K562 (cell line): Measurements from ENCODE around the gene OTUD5. TPM values are rescaled to one million over a fixed set of nuclear protein-coding genes. Genes with fewer than 3 reads are reported as not detected.

Experiments used
- BCL6 ChIP-seq: fragments of 250-450 bp; sonication (Bioruptor Pico); IDR thresholded peaks from 2 replicates; pipeline ENCODE4 v1.4.0; 2020
- CBFA2T2 ChIP-seq: fragments of 450-650 bp; conservative IDR thresholded peaks from 2 replicates; pipeline ENCODE4 v1.6.1; 2017; ENCODE audit warnings: mild to moderate bottlenecking
- CEBPB ChIP-seq: fragments of 450-650 bp; IDR thresholded peaks from 2 replicates; pipeline ENCODE4 v1.6.1; 2016; ENCODE audit warnings: missing genetic modification characterization, missing compliant biosample characterization
- CLOCK ChIP-seq: fragments of 250-450 bp; sonication (Bioruptor Pico); IDR thresholded peaks from 2 replicates; pipeline ENCODE4 v1.4.0; 2020; ENCODE audit warnings: mild to moderate bottlenecking, moderate library complexity, borderline replicate concordance
- ELF4 ChIP-seq: fragments of 450-650 bp; formaldehyde crosslinking; IDR thresholded peaks from 2 replicates; pipeline ENCODE4 v1.4.0; 2022; ENCODE audit warnings: missing genetic modification characterization
- EP300 ChIP-seq: IDR thresholded peaks from 2 replicates; pipeline ENCODE4 v1.6.1; 2012; ENCODE audit warnings: low read length, improper control_type of control experiment
- GTF2E2 ChIP-seq: fragments of 200-800 bp; sonication (Bioruptor generic); IDR thresholded peaks from 2 replicates; pipeline ENCODE4 v1.6.1; 2016; ENCODE audit warnings: missing genetic modification characterization, missing compliant biosample characterization
- MECOM ChIP-seq: fragments of 250-450 bp; sonication (Bioruptor Pico); IDR thresholded peaks from 2 replicates; pipeline ENCODE4 v1.8.0; 2022; ENCODE audit warnings: inconsistent platforms
- MEIS2 ChIP-seq: fragments of 450-650 bp; IDR thresholded peaks from 2 replicates; pipeline ENCODE4 v1.6.1; 2014; ENCODE audit warnings: mild to moderate bottlenecking; ENCODE audit not compliant: partially characterized antibody
- MTA2 ChIP-seq: fragments of 450-650 bp; IDR thresholded peaks from 2 replicates; pipeline ENCODE4 v1.6.1; 2016; ENCODE audit warnings: low read depth
- MTA3 ChIP-seq: fragments of 450-650 bp; formaldehyde crosslinking; IDR thresholded peaks from 2 replicates; pipeline ENCODE4 v1.6.1; 2017; ENCODE audit warnings: mild to moderate bottlenecking, borderline replicate concordance
- PCBP2 ChIP-seq: fragments of 200-400 bp; formaldehyde crosslinking; IDR thresholded peaks from 2 replicates; pipeline ENCODE4 v1.6.1; 2018; ENCODE audit warnings: low read length, low read depth, mild to moderate bottlenecking, moderate library complexity; ENCODE audit not compliant: poor library complexity, severe bottlenecking
- PRPF4 ChIP-seq: fragments of 200-400 bp; formaldehyde crosslinking; IDR thresholded peaks from one replicate; pipeline ENCODE4 v1.6.1; 2017; ENCODE audit warnings: low read length, low read depth, mild to moderate bottlenecking; ENCODE audit not compliant: insufficient read depth, poor library complexity, severe bottlenecking
- RBM22 ChIP-seq: fragments of 200-400 bp; formaldehyde crosslinking; IDR thresholded peaks from 2 replicates; pipeline ENCODE4 v1.6.1; 2018; ENCODE audit warnings: low read length, low read depth; ENCODE audit not compliant: poor library complexity, severe bottlenecking
- RFX5 ChIP-seq: IDR thresholded peaks from 2 replicates; pipeline ENCODE4 v1.6.1; 2011; ENCODE audit warnings: low read depth, mild to moderate bottlenecking, improper control_type of control experiment, low read length
- TGIF2 ChIP-seq: sonication (generic); formaldehyde crosslinking; IDR thresholded peaks from 2 replicates; pipeline ENCODE4 v1.8.1; 2022; ENCODE audit warnings: mild to moderate bottlenecking, missing genetic modification reagents, moderate library complexity
- ZNF395 ChIP-seq: fragments of 200-800 bp; sonication (Bioruptor generic); IDR thresholded peaks from 2 replicates; pipeline ENCODE4 v1.6.1; 2017; ENCODE audit warnings: missing genetic modification characterization, missing compliant biosample characterization
- ZNF408 ChIP-seq: fragments of 250-450 bp; sonication (Bioruptor Pico); IDR thresholded peaks from 2 replicates; pipeline ENCODE4 v1.4.0; 2020; ENCODE audit warnings: low read depth, mild to moderate bottlenecking, moderate library complexity
- ZNF76 ChIP-seq: fragments of 250-450 bp; sonication (Bioruptor Pico); IDR thresholded peaks from 2 replicates; pipeline ENCODE4 v1.4.0; 2020; ENCODE audit warnings: mild to moderate bottlenecking, moderate library complexity, borderline replicate concordance
- polyA plus RNA-seq, 8 experiments: library from polyadenylated mRNA; depleted of rRNA in 4 of 8; stranded (reverse) in 5 of 8; unstranded in 3 of 8; fragments of >200 nt; fragmentation: Nextera tagmentation in 2 of 8; fragmentation: Illumina TruSeq in 1 of 8; extraction: Ambion mirVana in 2 of 8; extraction: Trizol in 1 of 8; gene quantifications; 2 replicates each; pipeline versions ENCODE4 v1.2.1 to v1.2.3, GENCODE V29; 2011 to 2014; ENCODE audit warnings: inconsistent platforms in 1 of 8, missing spikeins in 1 of 8
- total RNA-seq, 7 experiments: library from RNA; depleted of rRNA in 6 of 7; stranded (reverse); fragments of >200 nt in 6 of 7; fragmentation: Illumina TruSeq in 2 of 7; extraction: Trizol in 2 of 7; gene quantifications; 2 replicates each; pipeline versions ENCODE4 v1.2.1 to v1.2.3, GENCODE V29; 2011 to 2021; ENCODE audit warnings: low replicate concordance in 1 of 7
- TF ChIP-seq, protein P1 (sequence below): fragments of 200-800 bp; sonication (Bioruptor generic); IDR thresholded peaks from 2 replicates; pipeline ENCODE4 v1.6.1; 2017; ENCODE audit warnings: missing genetic modification characterization, missing compliant biosample characterization

Gene OTUD5
- total and polyA plus RNA-seq, 9 of the 15 experiments (the other 6 are each of a cell fraction or from before 2014, with no cell fraction given), result 3.6 to 102 (median 59.0) TPM

DNA sequence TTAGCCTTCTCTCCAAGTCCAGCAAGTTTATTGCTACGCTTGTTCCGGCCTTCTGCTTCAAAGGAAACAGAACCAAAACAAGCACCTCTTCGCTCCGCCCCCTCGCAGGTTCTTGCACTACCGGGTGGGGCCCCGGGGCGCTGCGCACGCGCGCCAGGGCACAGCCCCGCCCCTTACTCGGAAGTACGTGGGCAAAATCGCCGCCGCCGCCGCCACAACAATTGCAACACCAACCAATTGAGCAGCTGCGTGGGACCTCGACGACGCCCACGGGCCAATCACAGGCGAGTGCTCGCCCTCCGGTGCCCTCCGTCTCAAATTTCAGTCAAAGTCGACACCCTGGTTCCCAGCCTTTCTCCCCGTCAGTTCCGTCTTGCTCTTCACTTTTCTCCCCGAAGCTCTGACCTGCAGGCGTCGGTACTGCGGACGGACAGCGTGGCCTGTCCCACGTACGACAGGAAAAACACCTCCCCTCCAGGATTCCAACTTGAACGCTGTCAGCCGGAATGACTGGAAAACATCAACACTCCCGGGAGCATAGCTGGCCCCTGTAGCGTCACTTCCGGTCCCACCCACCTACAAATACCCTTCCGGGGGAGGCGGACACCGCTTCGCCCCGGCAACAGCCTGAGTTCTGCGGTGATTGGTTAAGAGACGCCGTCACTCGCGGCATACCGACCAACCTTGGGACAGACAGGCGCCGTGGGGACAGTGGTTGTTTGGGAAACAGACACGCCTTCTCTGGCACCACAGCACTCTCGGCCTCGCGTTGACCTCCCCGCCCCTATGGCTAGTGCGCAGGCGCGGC, 624 bp upstream of the OTUD5 start (continued):
- TF ChIP-seq RBM22 (no peak), GTF2E2 (tag) (0 out of 2 replicates have a peak, but pooled peaks have one; percentile 37), MECOM (no peak), ELF4 (no peak), CEBPB (tag) (peak; percentile 95), ZNF76 (no peak), ZNF408 (no peak), TGIF2 (CRISPR knock-in tag) (no peak), PRPF4 (no peak), CLOCK (CRISPR knock-in tag) (no peak), MTA3 (peak; percentile 80; the same call in 1 of the 2 replicates), BCL6 (CRISPR knock-in tag) (no peak), MEIS2 (peak; percentile 80), ZNF395 (CRISPR knock-in tag) (no peak), EP300 (no peak), RFX5 (peak; percentile 61; the same call in 1 of the 2 replicates), CBFA2T2 (no peak), MTA2 (no peak), PCBP2 (no peak)
- TF ChIP-seq, protein P1, sequence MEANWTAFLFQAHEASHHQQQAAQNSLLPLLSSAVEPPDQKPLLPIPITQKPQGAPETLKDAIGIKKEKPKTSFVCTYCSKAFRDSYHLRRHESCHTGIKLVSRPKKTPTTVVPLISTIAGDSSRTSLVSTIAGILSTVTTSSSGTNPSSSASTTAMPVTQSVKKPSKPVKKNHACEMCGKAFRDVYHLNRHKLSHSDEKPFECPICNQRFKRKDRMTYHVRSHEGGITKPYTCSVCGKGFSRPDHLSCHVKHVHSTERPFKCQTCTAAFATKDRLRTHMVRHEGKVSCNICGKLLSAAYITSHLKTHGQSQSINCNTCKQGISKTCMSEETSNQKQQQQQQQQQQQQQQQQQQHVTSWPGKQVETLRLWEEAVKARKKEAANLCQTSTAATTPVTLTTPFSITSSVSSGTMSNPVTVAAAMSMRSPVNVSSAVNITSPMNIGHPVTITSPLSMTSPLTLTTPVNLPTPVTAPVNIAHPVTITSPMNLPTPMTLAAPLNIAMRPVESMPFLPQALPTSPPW (CRISPR knock-in tag), result peak; percentile 66
